Thoracic aorta (tissue), 2 donors: ENCODE results near the gene RBFOX1. TPM values are rescaled to one million over a fixed set of nuclear protein-coding genes. Genes with fewer than 3 reads are reported as not detected.

Experiments
- ATAC-seq: fragments of 150-250 bp; one replicate; pipeline ENCODE4 v1.8.0; 2017; ENCODE audit warnings: low read depth; ENCODE audit not compliant: insufficient number of reproducible peaks, low FRiP score
- DNase-seq: peaks from one replicate; pipeline ENCODE4 v3.0.0-alpha.2; 2020; ENCODE audit warnings: low spot score
- H3K27ac ChIP-seq, 2 donors: fragments of 200-600 bp; sonication (generic); 1 replicate in 1 of 2; 2 replicates in 1 of 2; pipeline ENCODE4 v1.5.1; 2016; ENCODE audit warnings: mild to moderate bottlenecking in 2 of 2, moderate library complexity in 2 of 2
- H3K27me3 ChIP-seq: fragments of 200-600 bp; sonication (generic); replicated peaks from 2 replicates; pipeline ENCODE4 v1.6.0; 2016; ENCODE audit warnings: mild to moderate bottlenecking; ENCODE audit not compliant: insufficient read depth
- H3K36me3 ChIP-seq: fragments of 200-600 bp; sonication (generic); one replicate; pipeline ENCODE4 v1.5.1; 2016
- H3K4me1 ChIP-seq, 2 donors: fragments of 200-600 bp; sonication (generic); 1 replicate in 1 of 2; 2 replicates in 1 of 2; pipeline versions ENCODE4 v1.5.1 to v1.6.0; 2016; ENCODE audit warnings: low read depth in 2 of 2, mild to moderate bottlenecking in 1 of 2; ENCODE audit not compliant: control insufficient read depth in 1 of 2
- H3K4me3 ChIP-seq: fragments of 200-600 bp; sonication (generic); 2 replicates; pipeline ENCODE4 v1.5.1; 2016; ENCODE audit warnings: mild to moderate bottlenecking
- H3K9me3 ChIP-seq: fragments of 200-600 bp; sonication (generic); 2 replicates; pipeline ENCODE4 v1.5.1; 2016
- total RNA-seq, 2 donors: library from RNA; depleted of rRNA; stranded (reverse); fragments of >200 nt; gene quantifications; one replicate each; pipeline versions ENCODE4 v1.1.0 to v1.2.3, GENCODE V29; 2016
- TF ChIP-seq, protein P1 (sequence below): fragments of 200-600 bp; sonication (generic); IDR thresholded peaks from one replicate; pipeline ENCODE4 v1.5.1; 2019; ENCODE audit warnings: antibody characterized with exemption

The RBFOX1 gene
- total RNA-seq, 2 donors from 2014 or later: not detected

DNA sequence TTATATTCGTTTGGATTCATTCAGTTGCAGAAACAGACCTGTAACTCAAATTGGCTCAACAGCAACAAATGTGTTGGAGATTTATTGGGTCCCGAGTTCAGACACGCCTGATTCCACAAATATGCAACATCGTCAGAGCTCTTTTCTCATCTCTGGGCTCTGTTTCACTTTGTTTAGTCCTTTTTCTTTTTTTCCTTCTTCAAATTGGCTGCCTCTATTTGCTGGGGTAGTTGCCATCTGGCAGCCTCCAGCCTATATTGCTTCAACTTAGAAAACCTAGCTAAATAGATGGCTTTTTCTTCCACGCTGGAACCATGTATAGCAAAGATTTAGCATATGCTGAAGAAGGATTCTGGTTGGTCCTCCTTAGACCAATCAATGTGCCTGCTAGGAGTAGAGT lies 398.5 kb downstream of the RBFOX1 start:
- Histone ChIP-seq H3K27ac (no peak overlapping the region), H3K36me3 (no peaks in the 10 kb centered on the region), H3K9me3 (no peaks in the 10 kb centered on the region), H3K27me3 (no peaks in the 10 kb centered on the region), H3K4me1 (no peaks in the 10 kb centered on the region), H3K4me3 (no peak overlapping the region)
- ATAC-seq (no peak), DNase-seq (no peak)
- TF ChIP-seq, protein P1, sequence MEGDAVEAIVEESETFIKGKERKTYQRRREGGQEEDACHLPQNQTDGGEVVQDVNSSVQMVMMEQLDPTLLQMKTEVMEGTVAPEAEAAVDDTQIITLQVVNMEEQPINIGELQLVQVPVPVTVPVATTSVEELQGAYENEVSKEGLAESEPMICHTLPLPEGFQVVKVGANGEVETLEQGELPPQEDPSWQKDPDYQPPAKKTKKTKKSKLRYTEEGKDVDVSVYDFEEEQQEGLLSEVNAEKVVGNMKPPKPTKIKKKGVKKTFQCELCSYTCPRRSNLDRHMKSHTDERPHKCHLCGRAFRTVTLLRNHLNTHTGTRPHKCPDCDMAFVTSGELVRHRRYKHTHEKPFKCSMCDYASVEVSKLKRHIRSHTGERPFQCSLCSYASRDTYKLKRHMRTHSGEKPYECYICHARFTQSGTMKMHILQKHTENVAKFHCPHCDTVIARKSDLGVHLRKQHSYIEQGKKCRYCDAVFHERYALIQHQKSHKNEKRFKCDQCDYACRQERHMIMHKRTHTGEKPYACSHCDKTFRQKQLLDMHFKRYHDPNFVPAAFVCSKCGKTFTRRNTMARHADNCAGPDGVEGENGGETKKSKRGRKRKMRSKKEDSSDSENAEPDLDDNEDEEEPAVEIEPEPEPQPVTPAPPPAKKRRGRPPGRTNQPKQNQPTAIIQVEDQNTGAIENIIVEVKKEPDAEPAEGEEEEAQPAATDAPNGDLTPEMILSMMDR: no peak

DNA sequence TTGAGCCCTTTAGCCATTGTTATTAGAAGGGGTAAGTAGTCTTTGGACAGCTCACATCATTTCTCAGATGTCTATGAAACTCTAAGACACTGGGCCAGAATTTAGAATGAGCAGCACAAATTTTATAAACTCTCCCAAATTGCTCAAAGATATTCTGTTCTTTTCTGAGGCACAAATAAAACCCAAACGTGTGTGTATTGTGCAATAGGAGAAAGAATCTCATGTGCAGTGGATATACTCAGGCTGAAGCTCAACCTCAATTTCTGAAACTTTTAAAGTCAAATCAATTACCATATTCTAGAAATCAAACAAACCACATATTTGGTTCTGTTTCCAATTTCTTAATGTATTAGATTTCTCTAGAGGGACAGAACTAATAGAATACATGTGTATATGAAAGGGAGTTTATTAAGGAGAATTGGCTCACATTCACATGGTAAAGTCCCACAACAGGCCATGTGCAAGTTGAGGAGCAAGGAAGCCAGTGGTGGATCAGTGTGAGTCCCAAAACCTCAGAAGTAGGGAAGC lies 403.6 kb downstream of the RBFOX1 start:
- Histone ChIP-seq H3K27me3 (no peaks in the 10 kb centered on the region), H3K27ac (no peak overlapping the region), H3K36me3 (no peaks in the 10 kb centered on the region), H3K4me1 (no peaks in the 10 kb centered on the region), H3K4me3 (no peak overlapping the region), H3K9me3 (no peaks in the 10 kb centered on the region)
- TF ChIP-seq, protein P1: no peak
- DNase-seq: no peak
- no peak for ATAC-seq

DNA sequence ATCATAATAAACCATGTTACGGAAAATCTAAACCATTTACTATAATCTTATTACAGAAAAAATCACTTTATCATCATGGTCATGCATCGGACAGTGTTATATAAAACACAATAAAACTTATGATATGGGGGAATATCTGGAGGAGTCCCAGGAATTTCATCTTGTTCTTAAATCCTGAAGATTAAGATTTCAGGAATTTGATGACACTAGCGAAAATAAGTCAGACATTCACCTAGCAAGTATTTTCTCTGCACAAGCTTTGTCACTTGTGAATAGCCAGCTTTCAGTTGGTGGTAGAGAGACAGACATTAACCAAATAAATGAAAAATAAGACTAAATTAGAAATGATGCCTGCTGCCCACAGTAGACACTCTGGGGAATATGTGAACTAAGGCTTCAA lies 410.0 kb downstream of the RBFOX1 start:
- H3K27me3 ChIP-seq: no peaks in the 10 kb centered on the region
- no peak overlapping the region for H3K27ac ChIP-seq
- no peaks in the 10 kb centered on the region for H3K9me3 ChIP-seq
- H3K4me3 ChIP-seq: no peak overlapping the region
- H3K36me3 ChIP-seq: no peaks in the 10 kb centered on the region
- no peaks in the 10 kb centered on the region for H3K4me1 ChIP-seq
- ATAC-seq: no peak
- no peak for DNase-seq
- TF ChIP-seq, protein P1: no peak

DNA sequence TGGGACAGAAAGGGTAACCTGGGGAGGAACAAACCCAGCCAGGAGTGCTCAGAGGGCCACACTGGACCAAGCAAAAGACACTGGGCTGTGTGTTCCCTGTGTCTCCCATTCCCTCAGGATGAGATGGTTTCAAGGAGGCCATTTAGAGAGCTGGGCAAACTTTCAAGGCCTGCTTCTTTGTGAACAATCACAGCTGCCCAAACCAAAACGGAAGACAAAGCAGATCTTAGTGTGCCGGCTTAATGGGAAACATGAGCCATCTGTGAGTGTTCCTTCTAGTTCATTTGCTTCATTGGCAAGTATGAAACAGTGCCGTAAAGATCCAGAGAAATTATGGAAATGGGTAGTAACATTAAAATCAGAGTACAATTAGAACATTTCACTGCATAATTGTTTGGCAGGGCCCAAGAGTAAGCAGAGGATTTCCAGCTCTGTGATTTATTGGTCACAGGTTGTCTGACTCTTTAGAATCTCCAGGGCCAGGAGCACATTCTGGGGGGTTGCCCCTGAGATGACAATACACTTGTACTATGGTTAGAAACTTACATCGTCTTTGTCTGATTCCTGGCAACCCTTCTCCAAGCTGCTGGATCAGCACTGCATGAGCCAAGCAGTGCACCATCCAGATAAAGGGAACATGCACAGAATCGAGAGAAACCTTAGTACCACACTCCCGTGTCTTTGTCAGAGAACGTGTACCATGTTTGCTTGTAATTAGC lies 412.1 kb downstream of the RBFOX1 start:
- ATAC-seq: no peak

DNA sequence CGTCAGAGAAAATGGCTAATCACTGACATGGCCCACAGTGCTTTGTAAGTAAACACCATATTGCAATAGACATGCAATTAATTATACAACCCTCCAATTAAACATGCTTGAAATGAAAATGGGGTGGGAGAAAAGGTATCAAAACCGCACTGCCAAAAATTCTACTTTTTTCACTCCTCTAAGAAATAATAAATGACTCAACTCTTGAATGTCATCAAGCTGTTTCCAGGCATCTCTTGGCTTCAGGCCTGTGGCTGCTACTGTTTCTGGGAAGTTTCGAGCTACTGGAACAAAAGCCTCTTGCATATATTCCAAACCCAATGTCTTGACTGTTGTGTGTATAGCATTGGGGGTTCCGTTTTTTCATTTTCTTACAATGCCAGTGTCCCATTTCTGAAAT lies 412.6 kb downstream of the RBFOX1 start:
- TF ChIP-seq, protein P1: no peak
- no peaks in the 10 kb centered on the region for H3K27me3 ChIP-seq
- no peaks in the 10 kb centered on the region for H3K9me3 ChIP-seq
- no peak overlapping the region for H3K4me3 ChIP-seq
- no peak for DNase-seq
- no peak for ATAC-seq
- H3K27ac ChIP-seq: no peak overlapping the region
- H3K4me1 ChIP-seq: no peaks in the 10 kb centered on the region
- H3K36me3 ChIP-seq: no peaks in the 10 kb centered on the region

More for the DNA sequence above, 412.1 kb downstream of the RBFOX1 start:
- DNase-seq: no peak
- Histone ChIP-seq H3K27ac (no peak overlapping the region), H3K4me1 (no peaks in the 10 kb centered on the region), H3K4me3 (no peak overlapping the region), H3K36me3 (no peaks in the 10 kb centered on the region), H3K9me3 (no peaks in the 10 kb centered on the region), H3K27me3 (no peaks in the 10 kb centered on the region)
- TF ChIP-seq, protein P1: no peak
